ENCODE results near the gene FOXN3.
"Not testable (repeated sequence)": the region's sequence is repeated elsewhere in the genome, so short reads cannot be mapped to it uniquely, and the experiment has no call there.

The FOXN3 gene

DNA sequence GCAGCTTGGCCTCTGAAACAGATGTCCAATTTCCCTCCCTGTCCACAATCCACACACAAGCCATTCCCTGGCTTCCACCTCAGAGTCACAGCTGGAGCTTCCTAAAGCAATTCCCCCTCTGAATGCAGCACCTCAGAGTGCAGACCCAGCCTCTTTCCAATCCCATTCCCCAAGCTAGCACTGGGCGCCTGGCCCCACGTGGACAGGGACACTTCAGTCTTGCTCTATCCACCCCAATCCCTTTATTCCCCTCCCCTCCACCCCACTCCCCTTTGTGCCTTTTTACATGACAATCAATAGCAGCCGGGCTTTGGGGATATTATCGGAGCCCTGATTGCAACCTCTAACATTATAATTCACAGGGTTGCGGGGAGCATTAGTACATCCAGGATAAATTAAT is 300.0 kb downstream of the FOXN3 start:
- no peak for DNase-seq

DNA sequence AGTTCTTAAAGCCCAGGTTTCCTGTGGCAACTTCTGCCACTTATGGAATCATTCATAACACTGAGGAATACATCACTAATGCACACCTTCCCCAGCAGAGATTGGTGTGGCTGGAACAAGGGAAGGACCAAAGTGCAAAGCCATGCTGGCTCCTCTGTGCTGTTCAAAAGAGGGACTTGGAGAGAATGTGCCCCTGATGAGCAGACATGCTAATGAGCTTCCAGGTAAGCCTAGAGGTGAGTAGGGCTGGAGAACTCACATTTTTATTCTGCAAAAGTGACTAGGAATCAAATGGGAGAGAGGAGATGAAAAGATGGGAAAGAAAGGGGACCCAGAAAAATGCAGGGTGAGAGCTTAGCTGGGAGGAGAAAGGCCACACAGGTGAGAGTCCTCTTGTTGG is 302.9 kb downstream of the FOXN3 start:
- DNase-seq, result no peak

DNA sequence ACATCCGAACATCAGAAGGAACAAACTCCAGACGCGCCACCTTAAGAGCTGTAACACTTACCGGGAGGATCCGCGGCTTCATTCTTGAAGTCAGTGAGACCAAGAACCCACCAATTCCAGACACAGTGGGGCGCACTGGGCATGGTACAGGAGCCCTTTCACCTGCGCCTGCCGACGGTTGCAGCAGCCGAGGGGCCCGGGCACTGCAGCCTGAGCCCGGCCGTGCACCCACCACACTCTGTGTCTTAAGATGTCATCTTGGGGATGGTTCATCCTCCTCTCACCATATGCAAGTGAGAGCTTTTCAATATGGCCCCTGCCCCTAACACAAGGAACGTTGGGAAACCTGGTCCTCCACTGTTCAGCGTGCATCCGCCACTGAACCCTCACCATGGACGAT is 304.3 kb downstream of the FOXN3 start:
- DNase-seq, result no peak

DNA sequence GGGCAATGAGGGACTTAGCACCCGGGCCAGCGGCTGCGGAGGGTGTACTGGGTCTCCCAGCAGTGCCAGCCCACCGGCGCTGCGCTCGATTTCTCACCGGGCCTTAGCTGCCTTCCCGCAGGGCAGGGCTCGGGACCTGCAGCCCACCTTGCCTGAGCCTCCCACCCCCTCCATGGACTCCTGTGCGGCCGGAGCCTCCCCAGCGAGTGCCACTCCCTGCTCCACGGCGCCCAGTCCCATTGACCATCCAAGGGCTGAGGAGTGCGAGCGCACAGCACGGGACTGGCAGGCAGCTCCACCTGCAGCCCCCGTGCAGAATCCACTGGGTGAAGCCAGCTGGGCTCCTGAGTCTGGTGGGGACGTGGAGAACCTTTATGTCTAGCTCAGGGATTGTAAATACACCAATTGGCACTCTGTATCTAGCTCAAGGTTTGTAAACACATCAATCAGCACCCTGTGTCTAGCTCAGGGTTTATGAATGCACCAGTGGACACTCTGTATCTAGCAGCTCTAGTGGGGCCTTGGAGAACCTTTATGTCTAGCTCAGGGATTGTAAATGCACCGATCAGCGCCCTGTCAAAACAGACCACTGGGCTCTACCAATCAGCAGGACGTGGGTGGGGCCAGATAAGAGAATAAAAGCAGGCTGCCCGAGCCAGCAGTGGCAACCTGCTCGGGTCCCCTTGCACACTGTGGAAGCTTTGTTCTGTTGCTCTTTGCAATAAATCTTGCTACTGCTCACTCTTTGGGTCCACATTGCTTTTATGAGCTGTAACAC is 305.1 kb downstream of the FOXN3 start:
- not testable (repeated sequence) for DNase-seq

DNA sequence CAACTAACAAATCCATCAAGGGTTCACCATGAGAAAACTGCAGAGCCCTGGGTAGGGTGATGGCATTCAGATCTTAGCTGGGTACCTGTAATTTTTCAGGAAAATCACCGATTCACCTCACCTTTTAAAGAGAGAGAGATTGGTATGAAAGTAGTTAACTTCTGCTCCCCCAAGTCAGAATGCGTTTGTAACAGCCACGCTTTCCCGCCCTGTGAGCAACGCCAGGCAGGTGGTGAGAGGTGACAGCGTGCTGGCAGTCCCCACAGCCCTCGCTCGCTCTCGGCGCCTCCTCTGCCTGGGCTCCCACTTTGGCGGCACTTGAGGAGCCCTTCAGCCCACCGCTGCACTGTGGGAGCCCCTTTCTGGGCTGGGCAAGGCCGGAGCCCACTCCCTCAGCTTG is 305.8 kb downstream of the FOXN3 start:
- DNase-seq, result not testable (repeated sequence)

DNA sequence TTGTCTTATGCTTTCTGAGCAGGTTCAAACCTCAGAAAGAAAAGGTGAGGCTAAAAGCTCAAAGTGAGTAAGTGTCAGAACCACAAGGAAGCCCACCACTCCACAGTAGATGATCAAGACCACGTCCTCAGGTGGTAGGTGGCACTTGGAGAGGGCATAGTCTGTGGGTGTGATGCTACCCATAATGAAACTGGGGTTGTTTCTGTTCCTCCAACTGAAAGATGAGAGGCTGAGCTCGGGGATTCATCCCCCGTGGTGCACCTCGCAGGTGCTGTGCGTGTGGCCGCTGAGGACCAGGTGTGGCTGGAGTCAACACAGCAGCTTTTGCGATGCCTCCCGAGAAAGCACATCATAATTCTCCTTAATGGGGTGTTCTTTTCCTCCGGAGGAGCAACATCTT is 306.9 kb downstream of the FOXN3 start:
- no peak for DNase-seq

DNA sequence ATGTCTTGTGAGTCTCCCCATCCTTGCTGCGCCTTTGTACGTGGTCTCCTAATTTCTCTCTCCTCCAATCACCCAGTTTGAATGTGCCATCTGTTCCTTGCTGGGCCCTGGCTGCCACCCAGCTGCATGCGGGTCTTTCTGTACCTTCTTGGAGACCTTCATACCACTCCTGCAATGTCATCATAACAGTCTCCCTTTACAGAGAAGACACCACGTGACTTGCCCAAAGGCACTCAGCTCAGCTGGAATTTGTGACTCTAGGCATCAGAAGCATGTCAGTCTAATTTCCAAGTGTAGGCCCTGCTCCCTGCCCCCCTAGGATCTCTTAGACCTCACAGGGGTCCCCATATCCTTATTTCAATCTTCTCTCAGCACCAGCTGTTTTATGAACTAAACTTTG is 308.4 kb downstream of the FOXN3 start:
- DNase-seq, result peak; percentile 11

DNA sequence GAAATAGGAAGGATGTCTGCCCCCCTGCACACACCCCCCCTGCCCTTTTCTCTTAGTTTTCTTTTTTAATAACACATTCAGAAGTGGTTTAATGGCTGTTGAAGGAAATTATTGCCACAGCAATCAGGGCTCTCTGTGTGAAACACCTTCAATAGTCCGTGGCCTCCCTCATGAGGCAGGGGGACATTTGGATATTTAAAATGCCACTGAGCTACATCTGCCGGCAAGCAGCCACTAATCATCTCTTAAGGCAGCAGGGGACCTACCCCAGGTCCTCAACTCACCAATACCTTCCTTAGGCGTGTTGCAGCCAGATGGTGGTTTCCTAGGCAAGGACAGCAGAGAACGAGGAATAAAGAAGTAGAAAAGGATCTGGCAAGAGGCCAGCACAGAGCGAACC is 309.4 kb downstream of the FOXN3 start:
- no peak for DNase-seq
